GM20431 (cell line): ENCODE measurements around the gene ANGEL1.

Experiments used
- in situ Hi-C: fragments of 300-500 bp; cut with MseI, MboI; formaldehyde crosslinking; loops from one replicate; pipeline ENCODE4 v1.15.0; 2020; ENCODE audit warnings: low sequenced_read_pairs; ENCODE audit not compliant: unreplicated experiment

Gene ANGEL1

DNA sequence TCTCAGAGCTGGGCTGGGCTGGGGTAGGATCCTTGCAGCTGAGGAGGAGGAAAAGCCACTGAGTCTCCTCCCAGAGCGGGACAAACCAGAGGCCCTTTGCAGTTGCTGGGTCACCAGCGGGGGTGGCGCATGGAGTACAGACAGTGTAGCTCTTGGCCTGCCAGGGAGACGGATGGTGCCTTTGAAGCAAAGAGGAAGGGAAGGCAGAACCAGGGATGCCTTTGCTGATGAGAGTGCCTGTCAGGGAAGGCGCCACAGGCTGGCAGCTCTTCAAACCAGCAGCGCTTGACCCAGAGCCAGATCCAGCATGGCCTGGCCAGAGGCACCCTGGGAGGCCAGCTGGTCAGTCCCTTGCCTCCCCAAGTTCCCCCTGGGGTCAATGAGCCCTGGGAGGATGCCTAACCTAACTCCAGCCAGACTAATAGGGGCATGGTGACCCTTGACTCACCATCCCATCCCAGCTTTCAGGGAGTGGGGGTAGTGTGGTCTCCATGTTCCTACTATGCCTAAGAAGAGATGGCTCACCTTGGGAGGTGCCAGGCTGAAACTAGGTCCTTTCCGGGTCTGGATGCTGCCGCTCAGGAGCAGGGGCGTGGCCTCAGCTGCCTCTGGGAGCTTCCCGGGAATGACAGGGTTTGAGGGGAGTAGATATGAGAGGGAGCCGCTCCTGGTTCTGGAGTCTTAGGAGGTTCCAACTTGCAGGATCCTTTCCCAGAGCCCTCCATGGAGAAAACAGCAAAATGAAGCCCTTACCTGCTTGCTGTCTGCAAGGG is 31.6 kb downstream of the ANGEL1 start:
- in situ Hi-C loops: no loop called here

DNA sequence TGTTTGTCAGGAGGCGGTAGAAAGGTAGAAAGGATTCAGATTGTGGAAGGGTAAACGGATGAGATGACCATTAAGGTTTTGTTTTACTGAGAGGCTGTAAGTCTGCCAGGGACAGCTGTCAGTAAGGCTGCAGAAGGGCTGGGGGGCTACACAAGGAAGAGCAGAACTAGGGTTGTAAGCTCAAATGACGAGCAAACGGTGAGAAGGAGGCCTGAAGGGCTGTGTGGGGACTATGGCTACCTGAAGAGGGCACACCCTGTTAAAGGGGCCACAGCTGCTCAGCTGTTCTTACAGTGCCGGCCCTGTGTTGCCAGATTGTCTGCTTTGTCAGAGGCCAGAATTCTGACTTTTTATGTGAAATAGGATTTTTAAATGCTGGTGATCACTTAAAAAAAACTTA is 32.3 kb downstream of the ANGEL1 start:
- in situ Hi-C loops: no loop called here

DNA sequence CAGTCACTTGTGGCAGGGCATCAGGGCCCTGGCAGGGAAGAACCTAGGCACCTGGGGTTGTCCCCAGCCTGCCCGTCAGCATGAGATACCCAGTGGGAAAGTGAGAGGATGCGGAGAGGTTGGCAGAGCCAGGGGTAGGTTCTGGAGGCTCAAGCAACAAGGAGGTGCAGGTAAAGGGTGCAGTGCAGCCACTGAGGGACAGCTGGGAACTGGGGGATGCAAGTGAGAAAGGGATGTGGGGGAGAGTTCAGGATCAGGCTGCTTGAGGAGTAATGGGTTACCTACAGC is 32.7 kb downstream of the ANGEL1 start:
- in situ Hi-C loops: no loop called here

DNA sequence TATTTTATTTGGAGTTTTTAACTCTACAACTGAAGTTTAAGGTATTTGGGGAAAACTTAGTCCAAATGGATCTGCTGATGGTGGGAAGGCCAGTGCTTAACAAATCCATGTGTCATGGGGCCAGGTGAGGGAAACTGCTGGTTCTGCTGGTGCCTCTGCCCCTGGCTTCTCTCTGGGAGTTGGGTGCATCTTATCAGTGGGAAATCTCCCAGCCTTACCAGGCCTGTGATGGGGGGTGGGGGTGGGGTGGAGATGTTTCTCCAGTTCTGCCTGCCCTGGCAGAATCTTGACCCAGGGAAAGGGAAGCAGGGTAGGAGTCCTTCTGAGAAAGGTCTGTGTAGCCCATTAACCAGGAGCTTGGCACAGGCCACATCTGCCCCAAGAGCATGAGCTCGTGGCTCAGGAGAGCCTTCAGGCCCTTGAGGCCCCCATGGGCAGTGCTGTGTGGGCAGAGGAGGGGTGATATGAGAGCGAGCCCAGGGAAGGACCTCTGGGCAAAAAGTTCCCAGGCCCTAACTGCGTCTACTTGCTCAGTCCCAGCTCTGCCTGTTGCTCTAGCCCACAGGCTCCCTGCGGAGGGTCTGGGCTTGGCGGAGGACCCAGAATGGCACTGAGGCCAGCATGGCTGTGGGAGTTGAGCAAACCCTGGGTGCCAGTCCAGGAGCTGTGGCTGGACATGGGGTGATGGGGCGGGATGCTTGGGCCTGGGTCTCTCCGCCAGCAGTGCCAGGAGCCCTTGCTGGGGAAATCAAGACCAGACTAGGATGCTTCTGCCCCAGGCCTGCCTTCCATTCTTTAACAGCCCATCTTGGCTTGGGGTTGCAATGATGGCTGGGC is 33.2 kb downstream of the ANGEL1 start:
- in situ Hi-C loops: no loop called here

DNA sequence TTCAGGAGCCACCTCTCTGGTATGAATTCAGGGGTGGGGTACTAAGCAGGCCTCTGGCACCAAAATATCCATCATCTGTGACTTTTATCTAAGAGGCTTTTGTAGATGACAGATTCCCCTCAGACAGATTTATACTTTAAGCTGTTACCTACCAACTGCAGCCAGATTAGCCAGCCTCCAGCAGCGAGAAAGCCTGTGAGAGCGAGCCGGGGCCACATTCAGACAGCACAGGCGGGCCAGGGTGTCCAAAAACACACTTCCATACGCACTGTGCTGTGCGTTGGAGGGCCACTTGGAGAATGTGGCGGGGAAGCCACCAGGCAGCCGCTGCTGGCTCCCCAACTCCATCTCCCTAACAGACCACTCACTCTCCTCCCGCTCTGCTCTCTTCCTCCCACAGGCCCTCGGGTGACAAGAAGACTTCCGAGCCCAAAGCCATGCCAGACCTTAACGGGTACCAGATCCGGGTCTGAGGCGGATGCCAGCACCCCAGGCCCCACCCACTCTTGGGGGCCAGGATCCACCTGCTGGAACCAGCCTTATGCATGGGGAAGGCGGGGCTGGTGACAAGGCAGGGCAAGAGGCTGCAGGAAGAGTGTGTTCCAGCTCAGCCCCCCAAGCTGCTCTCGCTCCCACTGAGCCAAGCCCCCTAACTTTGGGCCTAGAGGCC is 34.0 kb downstream of the ANGEL1 start:
- in situ Hi-C loops: no loop called here

DNA sequence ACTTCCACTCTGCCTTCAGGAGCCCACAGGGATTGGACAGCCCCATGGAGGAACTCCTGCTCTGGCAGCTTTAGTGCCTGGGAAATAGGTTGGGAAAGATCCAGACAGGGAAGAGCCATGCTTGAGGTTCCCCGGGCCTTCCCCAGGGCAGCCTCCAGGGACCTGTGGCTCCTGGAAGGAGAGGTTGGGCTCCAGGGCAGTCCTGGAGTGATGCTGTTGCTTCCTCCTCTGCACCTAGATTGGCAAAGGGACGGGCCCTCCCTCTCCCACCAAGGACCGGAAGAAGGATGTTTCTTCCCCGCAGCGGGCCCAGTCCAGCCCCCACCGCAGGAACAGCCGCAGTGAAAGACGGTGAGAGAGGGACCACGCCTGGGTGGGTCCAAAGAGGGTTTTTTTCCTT is 35.0 kb downstream of the ANGEL1 start:
- in situ Hi-C loops: no loop called here

DNA sequence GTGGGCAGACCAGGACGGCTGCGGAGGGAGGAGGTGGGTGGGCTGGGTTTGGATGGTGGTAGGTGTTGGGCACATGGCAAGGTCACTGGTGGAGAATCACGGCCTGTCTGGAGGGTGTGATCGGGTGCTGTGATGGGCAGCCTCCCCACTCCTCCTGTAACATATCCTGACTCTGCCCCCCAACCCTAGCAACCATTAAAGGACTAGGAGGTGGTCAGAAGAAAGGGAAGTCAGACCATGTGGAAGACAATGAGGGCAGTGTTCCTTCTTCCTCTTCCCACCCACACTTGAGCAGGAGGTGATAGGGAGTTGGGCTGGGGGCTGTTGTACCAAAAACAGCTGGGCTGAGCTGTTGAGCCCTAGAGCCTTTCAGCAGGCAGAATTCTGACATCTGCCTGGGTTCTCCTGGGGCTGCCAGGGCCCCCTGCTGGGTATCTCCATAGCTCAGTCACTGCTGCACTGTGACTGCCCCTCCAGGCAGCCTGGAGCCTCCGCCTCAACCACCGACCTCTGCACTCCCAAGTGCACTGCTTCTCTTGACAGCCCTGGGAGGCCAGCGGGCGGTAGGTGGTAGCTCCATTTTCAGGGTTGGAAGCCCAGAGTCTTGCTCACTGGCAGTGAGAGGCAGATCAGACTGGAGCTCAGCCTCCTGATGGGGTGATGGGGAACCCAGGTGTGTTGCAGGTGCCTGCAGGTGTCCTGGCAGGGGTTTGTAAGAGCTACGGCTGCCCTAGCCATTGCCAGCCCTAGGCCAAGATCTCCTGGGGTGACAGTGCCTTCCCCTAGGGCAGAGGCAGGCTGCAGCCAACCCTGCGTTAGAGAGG is 36.0 kb downstream of the ANGEL1 start:
- in situ Hi-C loops: no loop called here

DNA sequence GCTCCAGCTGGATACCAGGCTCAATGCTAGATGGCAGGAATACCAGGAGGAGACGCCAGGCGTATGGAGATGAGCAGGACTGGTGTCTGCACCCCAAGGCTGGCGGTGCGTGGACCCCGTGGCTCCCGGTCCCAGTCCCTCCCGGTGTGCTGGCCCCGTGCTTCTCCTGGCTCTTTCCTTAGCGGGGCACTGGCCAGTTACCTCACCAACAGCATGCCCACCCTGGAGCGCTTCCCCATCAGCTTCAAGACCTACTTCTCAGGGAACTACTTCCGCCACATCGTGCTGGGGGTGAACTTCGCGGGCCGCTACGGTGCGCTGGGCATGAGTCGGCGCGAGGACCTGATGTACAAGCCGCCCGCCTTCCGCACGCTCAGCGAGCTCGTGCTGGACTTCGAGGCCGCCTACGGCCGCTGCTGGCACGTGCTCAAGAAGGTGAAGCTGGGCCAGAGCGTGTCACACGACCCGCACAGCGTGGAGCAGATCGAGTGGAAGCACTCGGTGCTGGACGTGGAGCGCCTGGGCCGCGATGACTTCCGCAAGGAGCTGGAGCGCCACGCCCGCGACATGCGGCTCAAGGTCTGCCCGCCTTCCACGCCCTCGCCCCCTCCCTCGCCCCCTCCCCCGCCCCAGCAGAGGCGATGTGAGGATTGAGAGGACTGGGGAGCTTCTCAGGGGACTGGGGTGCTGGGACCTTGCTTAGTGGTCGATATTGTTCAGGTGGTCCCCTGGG is 36.8 kb downstream of the ANGEL1 start:
- in situ Hi-C loops: no loop called here

DNA sequence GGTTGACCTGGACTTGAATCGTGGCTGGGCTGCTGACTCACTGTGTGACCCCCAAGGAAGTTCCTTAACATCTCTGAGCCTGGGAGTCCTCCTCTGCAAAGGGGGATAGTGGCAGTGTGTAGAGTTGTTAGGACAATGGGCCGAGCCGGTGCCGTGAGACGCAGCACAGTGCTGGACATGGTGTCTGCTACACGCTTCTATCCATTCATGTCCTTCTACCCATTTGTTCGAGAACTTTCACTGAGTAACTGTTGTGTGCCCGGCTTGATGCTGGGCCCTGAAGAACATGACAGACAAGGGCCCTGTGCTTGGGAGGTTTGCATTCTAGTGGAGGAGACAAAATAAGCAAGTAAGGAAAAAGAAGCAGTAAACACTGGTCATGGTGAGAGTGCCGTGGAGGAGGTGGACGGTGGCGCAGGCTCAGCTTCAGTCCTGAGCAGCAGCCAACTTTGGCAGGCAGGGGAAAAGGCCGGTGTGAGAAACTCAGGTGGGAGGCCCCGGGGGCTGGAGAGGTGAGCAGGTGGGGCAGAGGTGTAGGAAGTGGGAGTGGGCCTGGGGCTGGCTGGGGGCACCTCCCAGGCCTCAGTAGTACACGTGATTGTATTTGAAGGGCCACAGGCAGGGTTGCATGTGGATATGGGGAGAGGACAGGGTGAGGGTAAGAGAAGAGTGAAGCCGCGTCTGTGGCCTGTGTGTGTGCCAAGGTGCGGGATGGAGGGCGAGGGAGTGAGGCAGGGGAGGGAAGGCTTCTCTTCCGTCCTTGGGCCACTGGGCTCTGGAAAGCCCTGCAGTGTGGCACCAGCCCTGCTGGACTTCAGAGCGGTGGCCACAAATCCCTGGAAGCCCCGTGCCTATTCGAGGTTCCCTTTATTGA is 37.6 kb downstream of the ANGEL1 start:
- in situ Hi-C loops: no loop called here

DNA sequence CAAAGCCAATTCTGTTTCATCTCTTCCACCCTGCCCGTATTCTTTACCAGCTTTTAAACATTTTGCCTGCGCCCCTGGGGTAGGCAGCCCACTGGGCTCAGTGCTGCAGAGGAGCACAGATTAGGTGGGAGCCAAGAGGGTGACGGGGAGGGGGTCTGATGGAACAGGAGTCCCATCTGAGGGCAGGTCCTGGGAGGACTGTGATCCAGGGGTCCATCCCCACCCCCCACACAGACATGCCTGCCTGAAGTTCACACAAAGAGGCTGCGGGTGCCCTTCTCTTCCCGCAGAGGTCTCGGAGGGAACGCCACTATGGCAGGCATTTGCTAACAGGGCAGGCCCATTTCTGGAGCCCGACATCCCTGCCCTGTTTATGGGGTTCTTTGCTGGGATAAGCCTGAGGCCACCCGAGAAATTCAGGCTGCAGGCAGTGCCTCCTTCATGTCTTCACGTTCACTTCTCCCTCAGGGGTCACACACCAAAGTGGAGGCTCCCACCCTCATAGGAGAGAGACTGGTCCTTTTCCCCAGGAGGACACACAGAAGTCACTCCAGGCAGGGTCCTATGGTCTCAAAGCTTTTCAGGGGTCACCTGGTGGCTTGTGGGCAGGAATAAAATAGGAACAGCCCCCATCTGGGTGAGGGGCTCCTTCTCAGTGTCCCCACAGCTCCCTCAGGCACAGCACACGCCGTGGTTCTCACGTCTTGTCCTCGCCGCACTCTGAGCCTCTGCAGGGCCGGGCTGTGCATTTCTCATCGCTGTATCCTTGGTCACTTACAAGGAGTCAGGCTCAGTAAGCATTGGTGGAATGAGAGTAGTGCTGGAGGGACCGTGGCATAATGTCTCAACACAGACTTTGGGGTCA is 38.5 kb downstream of the ANGEL1 start:
- in situ Hi-C loops: no loop called here

DNA sequence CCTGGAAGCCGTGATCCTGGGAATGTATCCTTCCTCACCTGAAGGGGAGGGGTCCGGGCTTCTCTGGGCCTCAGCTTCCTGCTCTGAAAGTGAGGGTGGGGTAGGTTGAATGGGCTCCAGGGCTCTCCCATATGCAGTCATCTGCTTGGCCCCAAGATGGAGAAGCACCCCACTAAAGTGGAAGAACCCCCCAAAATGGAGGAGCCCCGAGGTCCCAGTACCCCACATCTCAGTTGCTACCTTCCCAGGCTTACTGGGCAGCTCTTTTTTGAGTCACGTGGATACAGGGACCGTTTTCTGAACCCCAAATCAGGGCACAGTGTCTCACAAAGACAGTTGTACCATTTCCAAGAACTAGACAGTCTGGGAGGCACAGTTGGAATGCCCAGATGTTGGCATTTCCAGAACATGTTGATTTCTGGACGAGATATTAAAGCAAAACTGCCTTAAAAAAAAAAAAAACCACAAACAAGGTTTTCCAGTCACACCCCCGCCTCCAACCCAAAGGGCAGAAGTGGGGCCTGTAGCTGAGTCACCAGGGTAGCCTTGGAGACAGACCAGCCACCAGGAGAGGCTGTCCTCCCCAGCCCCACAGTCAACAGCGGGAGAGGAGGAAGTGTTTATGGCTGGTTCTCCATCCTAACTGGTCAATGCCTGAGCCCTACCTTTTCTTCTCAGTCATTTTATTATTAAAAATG is 39.3 kb downstream of the ANGEL1 start:
- in situ Hi-C loops: no loop called here

DNA sequence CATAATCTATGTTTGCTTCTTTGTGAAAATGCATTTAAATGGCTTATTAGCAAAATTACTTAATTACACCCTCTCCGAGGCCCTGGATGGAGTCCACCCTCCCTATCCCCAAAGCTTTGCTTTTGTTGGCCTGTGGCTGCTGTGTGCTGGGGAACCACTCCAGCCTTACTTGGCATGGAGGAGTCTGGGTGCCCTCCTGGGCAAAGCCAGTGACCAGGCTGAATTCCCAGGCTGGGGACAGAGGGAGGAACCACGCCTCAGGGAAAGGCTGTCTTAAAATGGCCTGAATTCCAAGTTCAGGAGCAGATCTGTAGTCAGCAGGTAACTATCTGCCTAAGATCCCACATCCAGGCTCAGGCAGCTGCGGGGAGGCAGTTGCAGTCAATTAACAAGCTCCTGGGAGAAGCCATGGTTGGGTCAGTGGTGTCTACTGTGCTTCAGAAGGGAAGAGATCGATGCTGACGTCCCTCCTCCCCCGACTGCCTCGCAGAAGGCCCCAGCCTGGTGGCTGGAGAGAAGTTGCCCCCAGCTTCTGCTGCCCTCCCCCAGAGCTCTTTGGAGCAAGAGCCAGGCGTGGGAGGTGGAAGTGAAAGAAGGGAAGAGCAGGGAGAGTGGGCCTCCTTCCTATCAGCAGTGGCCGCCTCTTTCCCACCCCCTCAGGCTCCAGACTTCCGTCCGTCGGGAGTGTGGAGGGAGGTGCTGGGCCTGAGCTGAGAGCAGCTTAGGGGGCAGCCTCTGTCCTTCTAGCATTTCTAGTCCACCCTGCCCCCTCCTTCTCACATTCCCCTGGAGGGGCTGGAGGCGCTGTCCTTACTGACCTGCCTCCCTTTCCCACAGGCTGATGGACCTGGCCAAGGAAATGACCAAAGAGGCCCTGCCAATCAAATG is 40.1 kb downstream of the ANGEL1 start:
- in situ Hi-C loops: no loop called here

DNA sequence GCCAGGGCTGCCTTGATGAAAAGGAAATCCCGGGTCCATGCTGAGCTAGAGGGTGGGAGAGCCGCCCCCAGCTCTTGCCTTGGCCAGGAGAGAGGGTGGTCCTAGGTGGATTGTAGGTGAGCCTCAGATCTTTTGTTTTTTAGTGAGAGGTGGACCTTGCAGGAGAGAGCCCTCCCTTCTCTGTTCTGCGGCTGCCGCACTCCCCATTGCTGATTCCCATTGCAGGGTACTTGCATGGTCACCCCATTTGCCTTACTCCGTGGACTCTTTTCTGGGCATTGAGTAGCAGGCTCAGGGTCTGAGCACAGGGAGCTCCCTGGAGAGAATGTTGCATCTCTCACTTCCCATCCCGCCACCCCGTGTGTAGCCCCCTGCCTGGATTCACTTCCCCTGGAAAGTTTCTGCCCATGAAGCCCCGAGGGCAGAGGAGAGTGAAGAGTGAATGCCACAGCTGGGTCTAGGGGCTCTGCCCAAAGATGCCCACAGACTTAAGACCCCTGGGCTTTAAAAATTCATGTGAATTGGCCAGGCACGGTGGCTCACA is 41.2 kb downstream of the ANGEL1 start:
- in situ Hi-C loops: no loop called here

DNA sequence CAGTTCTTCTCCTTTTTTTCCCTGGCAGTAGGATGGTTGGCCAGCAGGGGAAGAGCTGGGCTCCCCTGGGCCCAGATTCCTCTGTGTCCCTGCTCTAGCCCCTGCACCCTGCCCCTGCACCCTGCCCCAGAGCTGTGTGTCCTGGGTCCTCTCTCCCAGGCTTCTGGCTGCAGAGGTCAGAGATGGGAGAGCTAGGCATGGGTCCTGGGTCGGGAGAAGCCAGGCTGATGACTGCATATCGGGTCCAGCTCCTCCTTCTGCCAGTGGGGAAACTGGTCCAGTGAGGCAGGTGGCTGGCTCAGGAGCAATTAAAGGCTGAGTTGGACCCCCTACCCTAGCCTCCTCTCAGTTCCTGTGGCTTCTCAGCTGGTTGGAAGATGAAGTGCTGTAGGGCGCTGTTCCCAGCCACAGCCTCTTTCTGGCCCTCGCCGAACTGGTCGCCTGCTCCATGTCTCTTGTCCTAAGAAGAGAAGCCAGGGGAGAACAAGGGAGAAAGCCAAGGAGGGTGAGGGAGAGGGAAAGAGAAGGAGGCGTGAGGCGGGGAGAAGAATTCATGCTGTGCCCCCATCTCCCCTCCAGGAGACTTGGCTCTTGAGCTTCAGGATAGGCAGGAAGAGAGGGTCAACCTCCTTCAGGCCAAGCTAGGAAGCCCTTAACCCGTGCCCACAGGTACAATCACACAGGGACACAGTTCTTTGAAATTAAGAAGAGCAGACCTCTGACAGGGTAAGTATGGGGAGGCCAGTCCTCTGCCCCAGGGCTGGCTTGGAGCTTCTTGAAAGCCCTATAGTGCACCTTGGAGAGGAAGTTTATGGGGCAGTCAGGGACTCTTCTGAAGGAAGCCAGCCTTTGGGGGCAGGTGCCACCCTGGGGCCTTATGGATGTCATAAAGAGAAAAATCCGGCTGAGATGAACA is 41.9 kb downstream of the ANGEL1 start:
- in situ Hi-C loops: no loop called here

DNA sequence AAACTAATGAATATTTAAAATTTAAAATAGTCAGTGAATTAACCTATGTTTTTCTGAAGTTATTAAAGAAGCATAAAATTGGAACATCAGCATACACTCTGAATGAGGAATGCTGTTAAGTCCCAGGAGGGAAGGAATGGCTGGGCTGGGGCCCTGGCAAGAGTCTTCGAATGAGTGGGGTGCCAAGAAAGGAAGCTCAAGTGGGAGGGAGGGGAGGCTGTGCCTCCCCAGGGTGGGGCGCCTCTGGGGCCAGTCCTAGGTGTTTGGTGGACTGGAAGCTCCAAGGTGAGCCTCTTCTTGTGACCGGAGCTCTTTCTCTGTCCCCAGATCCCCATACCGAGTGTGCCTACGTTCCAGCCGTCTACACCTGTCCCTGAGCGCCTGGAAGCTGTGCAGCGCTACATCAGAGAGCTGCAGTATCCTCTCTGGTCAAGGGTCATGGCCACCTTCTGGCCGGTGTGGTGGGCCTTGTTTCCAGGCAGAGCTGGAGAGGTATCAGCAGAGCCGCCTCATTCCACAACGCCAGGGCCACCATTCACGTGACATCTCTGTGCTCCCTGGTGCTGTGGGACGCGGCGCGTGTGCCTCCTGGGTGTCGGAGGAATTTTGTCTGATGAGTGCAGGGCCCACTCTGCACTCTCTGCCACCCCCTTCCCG is 42.9 kb downstream of the ANGEL1 start:
- in situ Hi-C loops: no loop called here
